ENCODE data around the gene MAN2A1.
A peak's percentile ranks its signal among the peaks of the same experiment; 100 is the strongest.

MAN2A1 gene

DNA sequence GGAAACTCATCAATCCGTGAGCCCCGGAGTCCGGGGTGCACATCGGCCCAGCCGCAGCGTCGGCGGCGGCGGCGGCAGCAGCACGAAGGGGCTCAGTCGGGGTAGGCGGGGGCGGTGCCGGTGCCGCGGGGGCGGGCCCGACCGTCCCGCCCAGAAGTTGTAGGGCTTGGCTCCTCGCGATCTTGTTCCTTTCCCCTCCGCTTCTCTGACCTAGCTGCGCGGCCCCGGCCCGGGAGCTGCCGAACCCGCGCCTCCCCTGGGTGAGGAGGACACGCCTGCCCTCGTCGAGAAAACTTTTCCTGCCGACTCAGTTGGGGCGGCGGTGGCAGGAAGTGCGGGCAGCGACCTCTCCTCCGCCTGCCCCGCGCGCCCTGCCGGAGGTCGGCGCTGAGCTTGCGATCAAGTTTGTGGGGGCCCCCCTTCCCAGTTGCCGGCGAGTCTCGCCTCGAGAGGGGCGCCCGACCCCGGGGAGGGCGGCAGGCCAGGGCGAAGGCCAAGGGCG is at the start of gene MAN2A1:
MAN2A1 (plus strand) TSS at position 188 of the 502 bp plus-strand sequence. CDS start 491 bp downstream, outside the sequence.
- Histone ChIP-seq H3K27me3 (ENCODE audit: control insufficient read depth in 5 of 5, insufficient read depth in 4 of 5, low read length in 5 of 5) (no peaks in the 10 kb centered on the region), H3K4me1 (ENCODE audit: control insufficient read depth in 5 of 5, insufficient read depth in 5 of 5, low read length in 5 of 5) (peaks cover 3 to 34% (median 28%) of the 10 kb centered on the region in 5 donors), H3K9ac (ENCODE audit: low read length in 5 of 5) (peak within 1 kb of the TSS; percentile 53 to 97 (median 88)), H3K4me3 (ENCODE audit: low read depth in 1 of 5, low read length in 5 of 5) (peak within 1 kb of the TSS; percentile 91 to 97 (median 92)), H3K9me3 (ENCODE audit: control insufficient read depth in 5 of 5, low read length in 5 of 5) (peaks cover 0 to 33% (median 15%) of the 10 kb centered on the region in 5 donors), H3K27ac (ENCODE audit: low read depth, low read length) (peak within 1 kb of the TSS; percentile 88), H3K36me3 (ENCODE audit: control insufficient read depth in 5 of 5, insufficient read depth in 5 of 5, low read length in 5 of 5) (no peaks in the 10 kb centered on the region)

DNA sequence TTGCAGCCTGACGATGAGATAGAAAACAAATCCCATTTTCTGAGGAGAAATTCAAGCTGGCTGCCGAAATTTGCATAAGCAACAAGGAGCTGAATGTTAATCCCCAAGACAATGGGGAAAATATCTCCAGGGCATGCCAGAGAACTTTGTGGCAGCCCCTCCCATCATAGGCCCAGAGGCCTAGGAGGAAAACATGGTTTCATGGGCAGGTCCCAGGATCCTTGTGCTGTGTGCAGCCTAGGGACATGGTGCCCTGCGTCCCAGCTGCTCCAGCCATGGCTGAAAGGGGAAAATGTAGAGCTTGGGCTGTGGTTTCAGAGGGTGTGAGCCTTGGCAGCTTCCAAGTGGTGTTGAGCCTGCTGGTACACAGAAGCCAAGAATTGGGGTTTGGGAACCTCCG is 48.8 kb upstream of the MAN2A1 start:
- H3K9me3 ChIP-seq (ENCODE audit: control insufficient read depth in 5 of 5, low read length in 5 of 5), result no peaks in the 10 kb centered on the region
- peaks cover 0 to 3% (median 0%) of the 10 kb centered on the region in 5 donors for H3K4me1 ChIP-seq (ENCODE audit: control insufficient read depth in 5 of 5, insufficient read depth in 5 of 5, low read length in 5 of 5)
- no peaks in the 10 kb centered on the region for H3K27me3 ChIP-seq (ENCODE audit: control insufficient read depth in 5 of 5, insufficient read depth in 4 of 5, low read length in 5 of 5)
- H3K9ac ChIP-seq (ENCODE audit: low read length in 5 of 5), result no peak overlapping the region
- no peak overlapping the region for H3K4me3 ChIP-seq (ENCODE audit: low read depth in 1 of 5, low read length in 5 of 5)
- H3K36me3 ChIP-seq (ENCODE audit: control insufficient read depth in 5 of 5, insufficient read depth in 5 of 5, low read length in 5 of 5), result no peaks in the 10 kb centered on the region
- H3K27ac ChIP-seq (ENCODE audit: low read depth, low read length), result no peak overlapping the region

DNA sequence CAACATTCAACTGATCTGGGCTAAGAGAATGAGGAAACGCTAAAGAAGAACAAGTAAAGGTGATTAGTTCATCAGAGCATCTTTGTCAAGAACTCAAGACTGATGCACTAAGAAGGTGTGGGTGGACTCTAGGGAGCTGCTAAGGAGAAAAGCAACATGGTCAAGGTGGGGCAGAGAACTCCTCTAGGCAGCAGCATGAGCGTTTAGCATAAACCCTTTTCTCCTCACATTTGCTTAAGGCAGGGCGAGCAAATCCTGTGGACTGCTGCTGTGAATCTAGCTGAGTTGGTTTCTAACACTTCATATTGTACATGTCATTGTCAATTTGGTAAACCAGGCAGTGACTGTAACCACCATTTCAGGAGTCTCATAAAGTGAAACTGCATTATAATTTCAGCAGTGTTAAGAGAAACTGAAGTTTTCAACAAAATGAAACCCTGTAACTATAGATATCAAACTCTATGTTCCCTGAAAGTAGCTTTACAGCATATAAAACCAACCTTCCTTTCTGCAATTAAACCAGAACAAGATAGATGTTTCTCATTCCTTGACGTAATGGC is 45.9 kb upstream of the MAN2A1 start:
- no peaks in the 10 kb centered on the region for H3K4me1 ChIP-seq (ENCODE audit: control insufficient read depth in 5 of 5, insufficient read depth in 5 of 5, low read length in 5 of 5)
- no peaks in the 10 kb centered on the region for H3K9me3 ChIP-seq (ENCODE audit: control insufficient read depth in 5 of 5, low read length in 5 of 5)
- H3K27me3 ChIP-seq (ENCODE audit: control insufficient read depth in 5 of 5, insufficient read depth in 4 of 5, low read length in 5 of 5), result no peaks in the 10 kb centered on the region
- no peaks in the 10 kb centered on the region for H3K36me3 ChIP-seq (ENCODE audit: control insufficient read depth in 5 of 5, insufficient read depth in 5 of 5, low read length in 5 of 5)
- H3K9ac ChIP-seq (ENCODE audit: low read length in 5 of 5), result no peak overlapping the region
- H3K4me3 ChIP-seq (ENCODE audit: low read depth in 1 of 5, low read length in 5 of 5), result no peak overlapping the region
- no peak overlapping the region for H3K27ac ChIP-seq (ENCODE audit: low read depth, low read length)

- Histone ChIP-seq H3K4me3 (ENCODE audit: low read depth in 1 of 5, low read length in 5 of 5) (no peak overlapping the region), H3K27me3 (ENCODE audit: control insufficient read depth in 5 of 5, insufficient read depth in 4 of 5, low read length in 5 of 5) (no peaks in the 10 kb centered on the region), H3K9ac (ENCODE audit: low read length in 5 of 5) (no peak overlapping the region), H3K4me1 (ENCODE audit: control insufficient read depth in 5 of 5, insufficient read depth in 5 of 5, low read length in 5 of 5) (no peaks in the 10 kb centered on the region), H3K9me3 (ENCODE audit: control insufficient read depth in 5 of 5, low read length in 5 of 5) (no peaks in the 10 kb centered on the region), H3K27ac (ENCODE audit: low read depth, low read length) (no peak overlapping the region), H3K36me3 (ENCODE audit: control insufficient read depth in 5 of 5, insufficient read depth in 5 of 5, low read length in 5 of 5) (no peaks in the 10 kb centered on the region)
These were observed 44.9 kb upstream of the MAN2A1 start for GRCh38 chr5:109644829-109645228.

DNA sequence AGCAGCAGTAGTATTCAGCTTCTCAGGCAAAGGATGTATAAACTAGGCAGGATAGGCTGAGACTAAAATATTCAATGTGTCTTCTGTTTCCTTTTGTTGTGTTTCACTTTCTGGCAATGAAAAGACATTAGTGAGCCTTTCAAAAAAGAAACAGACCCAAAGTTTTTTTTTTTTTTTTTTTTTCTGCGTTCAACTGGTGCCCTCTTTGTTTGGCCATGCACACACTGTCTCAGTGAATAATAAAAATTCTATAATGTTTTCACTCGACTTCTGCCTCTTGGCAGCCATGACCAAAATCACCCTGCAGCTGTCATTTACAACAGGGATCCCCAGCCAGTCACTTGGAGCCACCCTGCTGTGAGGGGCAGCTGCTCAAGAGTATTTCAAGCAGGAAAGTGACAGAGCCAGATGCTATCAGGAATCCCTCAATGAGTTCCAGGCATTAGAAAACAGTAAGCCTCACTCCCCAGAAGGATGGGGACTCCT is 44.0 kb upstream of the MAN2A1 start:
- Histone ChIP-seq H3K4me3 (ENCODE audit: low read depth in 1 of 5, low read length in 5 of 5) (no peak overlapping the region), H3K4me1 (ENCODE audit: control insufficient read depth in 5 of 5, insufficient read depth in 5 of 5, low read length in 5 of 5) (no peaks in the 10 kb centered on the region), H3K9ac (ENCODE audit: low read length in 5 of 5) (no peak overlapping the region), H3K36me3 (ENCODE audit: control insufficient read depth in 5 of 5, insufficient read depth in 5 of 5, low read length in 5 of 5) (no peaks in the 10 kb centered on the region), H3K27me3 (ENCODE audit: control insufficient read depth in 5 of 5, insufficient read depth in 4 of 5, low read length in 5 of 5) (no peaks in the 10 kb centered on the region), H3K9me3 (ENCODE audit: control insufficient read depth in 5 of 5, low read length in 5 of 5) (no peaks in the 10 kb centered on the region), H3K27ac (ENCODE audit: low read depth, low read length) (no peak overlapping the region)

DNA sequence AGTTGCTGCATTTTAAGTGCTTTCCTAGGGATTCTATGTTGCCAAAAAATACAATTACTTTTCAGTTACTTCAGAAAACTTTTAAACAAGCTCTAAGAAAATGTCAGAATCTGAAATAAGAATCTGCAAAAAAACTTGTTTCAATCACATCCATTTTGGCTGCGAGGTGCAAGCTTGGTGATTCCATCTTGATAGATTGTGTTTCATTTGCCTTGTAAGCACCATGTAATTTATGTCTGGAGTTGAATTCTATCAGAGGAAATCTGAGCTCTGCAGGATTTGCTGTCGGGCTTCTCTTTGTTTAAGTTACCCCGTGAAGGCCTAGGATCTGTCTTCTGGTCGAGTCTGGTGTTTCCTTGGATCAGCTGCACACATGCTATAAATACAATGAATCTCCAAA is 40.4 kb upstream of the MAN2A1 start:
- Histone ChIP-seq H3K9ac (ENCODE audit: low read length in 5 of 5) (no peak overlapping the region), H3K27me3 (ENCODE audit: control insufficient read depth in 5 of 5, insufficient read depth in 4 of 5, low read length in 5 of 5) (no peaks in the 10 kb centered on the region), H3K27ac (ENCODE audit: low read depth, low read length) (no peak overlapping the region), H3K4me1 (ENCODE audit: control insufficient read depth in 5 of 5, insufficient read depth in 5 of 5, low read length in 5 of 5) (no peaks in the 10 kb centered on the region), H3K9me3 (ENCODE audit: control insufficient read depth in 5 of 5, low read length in 5 of 5) (no peaks in the 10 kb centered on the region), H3K36me3 (ENCODE audit: control insufficient read depth in 5 of 5, insufficient read depth in 5 of 5, low read length in 5 of 5) (no peaks in the 10 kb centered on the region), H3K4me3 (ENCODE audit: low read depth in 1 of 5, low read length in 5 of 5) (no peak overlapping the region)

- Histone ChIP-seq H3K4me1 (ENCODE audit: control insufficient read depth in 5 of 5, insufficient read depth in 5 of 5, low read length in 5 of 5) (no peaks in the 10 kb centered on the region), H3K9me3 (ENCODE audit: control insufficient read depth in 5 of 5, low read length in 5 of 5) (no peaks in the 10 kb centered on the region), H3K9ac (ENCODE audit: low read length in 5 of 5) (no peak overlapping the region), H3K36me3 (ENCODE audit: control insufficient read depth in 5 of 5, insufficient read depth in 5 of 5, low read length in 5 of 5) (no peaks in the 10 kb centered on the region), H3K27ac (ENCODE audit: low read depth, low read length) (no peak overlapping the region), H3K27me3 (ENCODE audit: control insufficient read depth in 5 of 5, insufficient read depth in 4 of 5, low read length in 5 of 5) (no peaks in the 10 kb centered on the region), H3K4me3 (ENCODE audit: low read depth in 1 of 5, low read length in 5 of 5) (no peak overlapping the region)
These were observed 39.2 kb upstream of the MAN2A1 start for GRCh38 chr5:109650493-109650892.

DNA sequence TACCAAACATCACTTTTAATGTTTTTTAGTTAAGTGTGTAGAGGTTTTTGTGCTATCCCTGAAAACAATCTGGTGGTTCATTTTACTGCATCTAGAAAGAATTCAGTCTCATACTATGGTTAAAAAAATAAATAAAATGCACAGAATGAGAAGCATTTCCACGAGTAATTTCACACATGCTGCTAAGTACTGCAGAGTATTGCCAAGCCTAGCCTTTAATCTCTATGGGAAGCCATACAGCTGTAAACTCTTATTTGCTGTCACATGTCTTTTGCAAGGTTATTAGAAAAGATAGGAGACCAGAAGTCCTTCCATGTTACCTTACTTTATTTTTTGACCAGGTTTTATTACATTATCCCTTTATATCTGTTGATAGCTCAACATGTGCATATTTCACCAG is 37.6 kb upstream of the MAN2A1 start:
- no peaks in the 10 kb centered on the region for H3K36me3 ChIP-seq (ENCODE audit: control insufficient read depth in 5 of 5, insufficient read depth in 5 of 5, low read length in 5 of 5)
- H3K4me3 ChIP-seq (ENCODE audit: low read depth in 1 of 5, low read length in 5 of 5), result no peak overlapping the region
- H3K9me3 ChIP-seq (ENCODE audit: control insufficient read depth in 5 of 5, low read length in 5 of 5), result no peaks in the 10 kb centered on the region
- H3K27ac ChIP-seq (ENCODE audit: low read depth, low read length), result no peak overlapping the region
- H3K9ac ChIP-seq (ENCODE audit: low read length in 5 of 5), result no peak overlapping the region
- H3K4me1 ChIP-seq (ENCODE audit: control insufficient read depth in 5 of 5, insufficient read depth in 5 of 5, low read length in 5 of 5), result peaks cover 0 to 5% (median 0%) of the 10 kb centered on the region in 5 donors
- H3K27me3 ChIP-seq (ENCODE audit: control insufficient read depth in 5 of 5, insufficient read depth in 4 of 5, low read length in 5 of 5), result no peaks in the 10 kb centered on the region

GRCh38 chr5:109653042-109653441 is 36.7 kb upstream of the MAN2A1 start:
- Histone ChIP-seq H3K4me3 (ENCODE audit: low read depth in 1 of 5, low read length in 5 of 5) (no peak overlapping the region), H3K4me1 (ENCODE audit: control insufficient read depth in 5 of 5, insufficient read depth in 5 of 5, low read length in 5 of 5) (peaks cover 0 to 5% (median 0%) of the 10 kb centered on the region in 5 donors), H3K27ac (ENCODE audit: low read depth, low read length) (no peak overlapping the region)

DNA sequence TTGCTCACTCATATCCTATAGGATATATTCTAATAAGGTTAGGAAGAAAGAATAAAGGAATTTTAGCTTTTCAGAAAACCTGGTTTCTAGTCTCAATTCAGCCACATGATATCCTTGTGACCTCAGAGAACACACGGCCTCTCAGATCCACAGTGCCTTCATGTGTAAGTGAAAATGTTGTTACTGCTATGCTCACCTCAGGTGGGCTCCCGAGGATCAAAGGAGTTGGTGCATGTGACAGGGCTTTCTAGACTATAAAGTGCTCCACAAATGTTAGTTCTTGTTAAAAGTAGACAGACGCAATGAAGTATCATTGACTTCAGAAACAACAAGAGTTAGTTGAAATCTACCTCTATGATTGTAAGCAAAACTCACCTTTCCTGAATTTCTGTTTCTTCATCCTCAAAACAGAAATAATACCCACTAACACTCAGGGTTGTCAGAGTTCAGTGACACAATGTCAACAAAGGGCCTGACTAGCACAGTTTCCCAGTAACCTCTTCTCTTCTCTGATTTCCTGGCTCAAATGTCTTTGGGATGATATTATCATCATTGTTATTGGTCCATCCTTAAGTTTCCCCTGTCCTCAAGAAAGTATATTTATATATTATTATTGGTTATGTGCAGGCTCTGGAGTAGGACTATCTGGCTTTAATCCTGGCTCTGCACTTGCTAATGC is 36.0 kb upstream of the MAN2A1 start:
- no peak overlapping the region for H3K4me3 ChIP-seq (ENCODE audit: low read depth in 1 of 5, low read length in 5 of 5)
- H3K9me3 ChIP-seq (ENCODE audit: control insufficient read depth in 5 of 5, low read length in 5 of 5), result no peaks in the 10 kb centered on the region
- no peaks in the 10 kb centered on the region for H3K27me3 ChIP-seq (ENCODE audit: control insufficient read depth in 5 of 5, insufficient read depth in 4 of 5, low read length in 5 of 5)
- no peak overlapping the region for H3K9ac ChIP-seq (ENCODE audit: low read length in 5 of 5)
- H3K27ac ChIP-seq (ENCODE audit: low read depth, low read length), result no peak overlapping the region
- peaks cover 0 to 5% (median 0%) of the 10 kb centered on the region in 5 donors for H3K4me1 ChIP-seq (ENCODE audit: control insufficient read depth in 5 of 5, insufficient read depth in 5 of 5, low read length in 5 of 5)
- H3K36me3 ChIP-seq (ENCODE audit: control insufficient read depth in 5 of 5, insufficient read depth in 5 of 5, low read length in 5 of 5), result no peaks in the 10 kb centered on the region

More at GRCh38 chr5:109653042-109653441, 36.7 kb upstream of the MAN2A1 start:
- no peaks in the 10 kb centered on the region for H3K36me3 ChIP-seq (ENCODE audit: control insufficient read depth in 5 of 5, insufficient read depth in 5 of 5, low read length in 5 of 5)
- H3K27me3 ChIP-seq (ENCODE audit: control insufficient read depth in 5 of 5, insufficient read depth in 4 of 5, low read length in 5 of 5), result no peaks in the 10 kb centered on the region
- H3K9me3 ChIP-seq (ENCODE audit: control insufficient read depth in 5 of 5, low read length in 5 of 5), result no peaks in the 10 kb centered on the region
- no peak overlapping the region for H3K9ac ChIP-seq (ENCODE audit: low read length in 5 of 5)
